ENCODE results near the gene CCL27.
A peak's percentile ranks its signal among the peaks of the same experiment; 100 is the strongest.

DNA sequence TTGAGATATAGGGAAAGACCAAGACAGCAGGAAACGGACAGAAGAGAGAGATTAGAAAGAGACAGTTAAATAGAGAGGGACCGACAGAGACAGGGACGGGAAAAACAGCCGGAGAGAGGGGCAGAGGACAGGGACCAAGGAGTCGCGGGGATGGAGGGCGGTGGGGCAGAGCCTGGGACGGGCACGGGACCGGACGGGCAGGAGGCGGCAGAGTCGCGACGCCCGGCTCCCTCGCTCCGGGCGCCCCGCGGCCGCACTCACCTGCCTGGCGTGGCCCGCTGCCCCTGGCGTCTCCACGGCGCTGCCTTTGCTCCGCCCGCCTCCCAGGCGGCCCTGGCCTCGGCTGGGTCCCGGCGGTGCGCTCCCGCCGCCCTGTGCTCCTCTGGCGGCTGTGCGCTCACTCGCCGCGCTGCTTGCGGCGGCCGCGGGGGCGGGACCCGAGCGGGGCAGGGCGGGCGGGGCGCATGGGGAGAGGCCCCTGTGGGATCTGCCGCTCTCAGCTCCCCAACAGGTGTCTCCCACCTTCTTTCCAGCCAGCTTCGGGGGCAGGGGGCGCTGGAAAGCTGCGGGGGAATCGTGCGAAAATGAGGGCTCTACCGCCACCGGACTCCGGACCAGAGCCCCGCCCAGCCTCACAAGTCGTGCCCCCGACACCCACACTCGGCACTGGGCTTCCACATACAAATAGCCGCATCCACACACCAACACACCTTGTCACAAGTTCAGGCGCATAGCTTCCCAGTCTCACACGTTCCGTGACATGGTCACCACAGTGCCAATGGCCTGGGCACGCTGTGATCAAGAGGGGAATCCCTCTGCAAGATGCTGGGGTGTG is 33.6 kb downstream of the CCL27 start, which contains the start of gene ARID3C:
- TF ChIP-seq, protein P1, sequence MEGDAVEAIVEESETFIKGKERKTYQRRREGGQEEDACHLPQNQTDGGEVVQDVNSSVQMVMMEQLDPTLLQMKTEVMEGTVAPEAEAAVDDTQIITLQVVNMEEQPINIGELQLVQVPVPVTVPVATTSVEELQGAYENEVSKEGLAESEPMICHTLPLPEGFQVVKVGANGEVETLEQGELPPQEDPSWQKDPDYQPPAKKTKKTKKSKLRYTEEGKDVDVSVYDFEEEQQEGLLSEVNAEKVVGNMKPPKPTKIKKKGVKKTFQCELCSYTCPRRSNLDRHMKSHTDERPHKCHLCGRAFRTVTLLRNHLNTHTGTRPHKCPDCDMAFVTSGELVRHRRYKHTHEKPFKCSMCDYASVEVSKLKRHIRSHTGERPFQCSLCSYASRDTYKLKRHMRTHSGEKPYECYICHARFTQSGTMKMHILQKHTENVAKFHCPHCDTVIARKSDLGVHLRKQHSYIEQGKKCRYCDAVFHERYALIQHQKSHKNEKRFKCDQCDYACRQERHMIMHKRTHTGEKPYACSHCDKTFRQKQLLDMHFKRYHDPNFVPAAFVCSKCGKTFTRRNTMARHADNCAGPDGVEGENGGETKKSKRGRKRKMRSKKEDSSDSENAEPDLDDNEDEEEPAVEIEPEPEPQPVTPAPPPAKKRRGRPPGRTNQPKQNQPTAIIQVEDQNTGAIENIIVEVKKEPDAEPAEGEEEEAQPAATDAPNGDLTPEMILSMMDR (IDR thresholded peaks at IDR 0.05; ENCODE audit: insufficient read depth, low read depth, low read length): no peak
- TF ChIP-seq EZH2 (IDR thresholded peaks at IDR 0.05; ENCODE audit: insufficient read depth, low read length): peak; percentile 81

Data from astrocyte (in vitro differentiated cells and primary cell).